K562 (cell line): ENCODE measurements around the gene AGA. TPM values are rescaled to one million over a fixed set of nuclear protein-coding genes. Genes with fewer than 3 reads are reported as not detected.

Experiments
- ATAC-seq: fragments of 200-7000 bp; cut with Tn5 transposase; 3 replicates; pipeline ENCODE4 v1.9.1; 2020; ENCODE audit warnings: moderate library complexity
- BruUV-seq: library from RNA; stranded (reverse); fragments of 400-500 nt; replicated peaks from 2 replicates; lab custom pipeline; 2021; lab: Mats Ljungman, UMichigan
- CTCF ChIA-PET: fragments of 300-600 bp; formaldehyde crosslinking; extraction: SDS; loops from one replicate; lab custom pipeline; 2021; ENCODE audit warnings: low intra/inter-chr PET ratio; lab: Yijun Ruan, JAX
- POLR2A ChIA-PET: fragments of 300-600, 350-650 bp; sonication (Branson Sonifier 250); formaldehyde crosslinking; extraction: SDS; loops from one replicate; lab custom pipeline; 2021; ENCODE audit warnings: antibody characterized with exemption, inconsistent platforms; lab: Yijun Ruan, JAX
- DNase-seq, 4 experiments: peaks; one replicate each; pipeline versions ENCODE4 v3.0.0 to v3.0.0-alpha.2; 2011 to 2018; ENCODE audit warnings: low spot score in 3 of 4, mixed read lengths in 3 of 4; ENCODE audit errors: extremely low read depth in 1 of 4
- FAIRE-seq: peaks from 2 replicates; lab custom pipeline; 2011; peaks lifted over from hg19 to GRCh38; lab: Jason Lieb, UNC
- H2AFZ ChIP-seq: 2 replicates; pipeline ENCODE4 v1.6.0; 2011; ENCODE audit warnings: low read depth, low read length, control low read depth, inconsistent platforms
- H3K27ac ChIP-seq: fragments of 200-600 bp; 3 replicates; pipeline ENCODE4 v1.8.0; 2011; ENCODE audit warnings: low read depth, mild to moderate bottlenecking, control low read depth, inconsistent platforms, low read length, moderate library complexity, mixed read lengths; ENCODE audit errors: extremely low read depth
- H3K27me3 ChIP-seq, 2 experiments: fragments of 300-600 bp in 1 of 2; 2 replicates in 1 of 2; 3 replicates in 1 of 2; pipeline versions ENCODE4 v1.6.0 to v1.8.0; 2011; ENCODE audit warnings: inconsistent platforms in 2 of 2, low read length in 2 of 2, mild to moderate bottlenecking in 1 of 2, mixed read lengths in 1 of 2, moderate library complexity in 1 of 2; ENCODE audit not compliant: control insufficient read depth in 2 of 2, insufficient read depth in 2 of 2
- H3K36me3 ChIP-seq: fragments of 300-600 bp; 3 replicates; pipeline ENCODE4 v1.8.0; 2011; ENCODE audit warnings: mild to moderate bottlenecking, low read length, inconsistent platforms; ENCODE audit not compliant: control insufficient read depth, insufficient read depth
- H3K4me1 ChIP-seq, 2 experiments: fragments of 200-600 bp in 1 of 2; replicated peaks in 1 of 2; 2 replicates in 1 of 2; 3 replicates in 1 of 2; pipeline versions ENCODE4 v1.5.1 to v1.8.0; 2011; ENCODE audit warnings: inconsistent platforms in 2 of 2, low read length in 2 of 2, mild to moderate bottlenecking in 1 of 2, mixed read lengths in 1 of 2, moderate library complexity in 1 of 2; ENCODE audit not compliant: control insufficient read depth in 2 of 2, insufficient read depth in 2 of 2
- H3K4me2 ChIP-seq: 2 replicates; pipeline ENCODE4 v1.6.1; 2011; ENCODE audit warnings: low read length, control low read depth, inconsistent platforms, mixed read lengths; ENCODE audit not compliant: insufficient read depth
- H3K4me3 ChIP-seq: fragments of 200-600 bp; sonication (generic), shearing (Covaris generic); 2 replicates; pipeline ENCODE4 v1.5.1; 2016; ENCODE audit warnings: control low read depth, inconsistent platforms
- H3K79me2 ChIP-seq: fragments of 200-600 bp; 3 replicates; pipeline ENCODE4 v1.8.0; 2011; ENCODE audit warnings: low read length, inconsistent platforms; ENCODE audit not compliant: control insufficient read depth, insufficient read depth
- H3K9ac ChIP-seq, 2 experiments: 2 replicates each; pipeline versions ENCODE4 v1.6.0 to v1.6.1; 2011; ENCODE audit warnings: low read depth in 2 of 2, low read length in 2 of 2, control low read depth in 1 of 2, inconsistent platforms in 1 of 2, mild to moderate bottlenecking in 1 of 2, mixed read lengths in 1 of 2; ENCODE audit not compliant: insufficient read depth in 1 of 2
- H3K9me1 ChIP-seq: one replicate; pipeline ENCODE4 v1.6.0; 2011; ENCODE audit warnings: inconsistent platforms, mild to moderate bottlenecking, low read length, moderate library complexity; ENCODE audit not compliant: control insufficient read depth, insufficient read depth
- H3K9me3 ChIP-seq: replicated peaks from 2 replicates; pipeline ENCODE4 v1.5.1; 2011; ENCODE audit warnings: low read depth, low read length, inconsistent platforms; ENCODE audit not compliant: control insufficient read depth, insufficient read depth
- H4K20me1 ChIP-seq: replicated peaks from 2 replicates; pipeline ENCODE4 v1.6.1; 2011; ENCODE audit warnings: low read length, inconsistent platforms, mixed read lengths; ENCODE audit not compliant: control insufficient read depth, insufficient read depth
- BACH1 ChIP-seq: fragments of 200-800 bp; sonication (Bioruptor generic); IDR thresholded peaks from 2 replicates; pipeline ENCODE4 v1.6.1; 2016; ENCODE audit warnings: missing genetic modification characterization, missing compliant biosample characterization
- CHD1 ChIP-seq: fragments of 200-600 bp; sonication (generic); IDR thresholded peaks from one replicate; pipeline ENCODE4 v1.6.1; 2012; ENCODE audit warnings: mild to moderate bottlenecking, moderate library complexity, low read length, inconsistent platforms
- ETV1 ChIP-seq: fragments of 450-650 bp; conservative IDR thresholded peaks from 2 replicates; pipeline ENCODE4 v1.6.1; 2016; ENCODE audit warnings: missing genetic modification characterization, control low read depth, low read depth, missing compliant biosample characterization
- KDM2B ChIP-seq: fragments of 250-450 bp; sonication (Bioruptor Pico); IDR thresholded peaks from 2 replicates; pipeline ENCODE4 v1.8.0; 2021; ENCODE audit warnings: mild to moderate bottlenecking, moderate library complexity
- OTX1 ChIP-seq: fragments of 450-650 bp; formaldehyde crosslinking; IDR thresholded peaks from 2 replicates; pipeline ENCODE4 v1.4.0; 2022; ENCODE audit warnings: mild to moderate bottlenecking
- RB1 ChIP-seq: fragments of 450-650 bp; IDR thresholded peaks from 2 replicates; pipeline ENCODE4 v1.6.1; 2017; ENCODE audit warnings: low read depth, mild to moderate bottlenecking
- ZFPM2 ChIP-seq: fragments of 250-450 bp; sonication (Bioruptor Pico); IDR thresholded peaks from 2 replicates; pipeline ENCODE4 v1.5.1; 2022; ENCODE audit warnings: mild to moderate bottlenecking
- ZNF184 ChIP-seq: sonication (generic); formaldehyde crosslinking; IDR thresholded peaks from 2 replicates; pipeline ENCODE4 v1.5.0; 2020; ENCODE audit warnings: missing genetic modification reagents
- ZNF224 ChIP-seq: sonication (generic); formaldehyde crosslinking; IDR thresholded peaks from 2 replicates; pipeline ENCODE4 v1.8.0; 2022; ENCODE audit warnings: mild to moderate bottlenecking, missing genetic modification reagents
- ZNF274 ChIP-seq: IDR thresholded peaks from 2 replicates; pipeline ENCODE4 v1.6.1; 2011; ENCODE audit warnings: low read depth, mild to moderate bottlenecking, low read length, moderate library complexity, borderline replicate concordance
- ZNF311 ChIP-seq: fragments of 250-450 bp; sonication (Bioruptor Pico); IDR thresholded peaks from 2 replicates; pipeline ENCODE4 v1.4.0; 2020; ENCODE audit warnings: mild to moderate bottlenecking, moderate library complexity
- ZNF511 ChIP-seq: sonication (generic); formaldehyde crosslinking; IDR thresholded peaks from 2 replicates; pipeline ENCODE4 v1.8.0; 2022; ENCODE audit warnings: mild to moderate bottlenecking, missing genetic modification reagents
- WGBS: fragments of 100-300 bp; shearing (Covaris generic); methylation state at CpG from one replicate; pipeline ENCODE4 v1.1.6; 2016; ENCODE audit warnings: low coverage, mixed read lengths; ENCODE audit not compliant: insufficient coverage; ENCODE audit errors: missing lambda C conversion rate; 5-methylcytosine and 5-hydroxymethylcytosine counted together
- in situ Hi-C: fragments of 300-500 bp; cut with MboI; formaldehyde crosslinking; loops from 4 replicates; pipeline ENCODE4 v1.15.0; 2018; ENCODE audit warnings: inconsistent platforms, mixed read lengths
- intact Hi-C: fragments of 100-400 bp; cut with micrococcal nuclease; formaldehyde crosslinking; loops from 2 replicates; pipeline ENCODE4 v1.14.2; 2022
- polyA plus RNA-seq, 8 experiments: library from polyadenylated mRNA; depleted of rRNA in 4 of 8; stranded (reverse) in 5 of 8; unstranded in 3 of 8; fragments of >200 nt; fragmentation: Nextera tagmentation in 2 of 8; fragmentation: Illumina TruSeq in 1 of 8; extraction: Ambion mirVana in 2 of 8; extraction: Trizol in 1 of 8; gene quantifications; 2 replicates each; pipeline versions ENCODE4 v1.2.1 to v1.2.3, GENCODE V29; 2011 to 2014; ENCODE audit warnings: inconsistent platforms in 1 of 8, missing spikeins in 1 of 8
- total RNA-seq, 7 experiments: library from RNA; depleted of rRNA in 6 of 7; stranded (reverse); fragments of >200 nt in 6 of 7; fragmentation: Illumina TruSeq in 2 of 7; extraction: Trizol in 2 of 7; gene quantifications; 2 replicates each; pipeline versions ENCODE4 v1.2.1 to v1.2.3, GENCODE V29; 2011 to 2021; ENCODE audit warnings: low replicate concordance in 1 of 7
- TF ChIP-seq, protein P1 (sequence below): fragments of 450-650 bp; IDR thresholded peaks from 2 replicates; pipeline ENCODE4 v1.6.1; 2017; ENCODE audit warnings: mild to moderate bottlenecking, moderate library complexity

Gene AGA
- total and polyA plus RNA-seq, 9 of the 15 experiments (the other 6 are each of a cell fraction or from before 2014, with no cell fraction given), result 8.5 to 25.0 (median 12.6) TPM

- POLR2A ChIA-PET, result no interaction called here
- no peak overlapping the region for H2AFZ ChIP-seq
- TF ChIP-seq ZFPM2 (CRISPR knock-in tag) (no peak), OTX1 (CRISPR knock-in tag) (no peak), KDM2B (no peak), ETV1 (tag) (0 out of 2 replicates have a peak, but pooled peaks have one; percentile 20), BACH1 (tag) (no peak)
- WGBS, result 3% methylated on average over 4 of the region's 4 CpGs
- no peak for FAIRE-seq
- H3K9ac ChIP-seq, result no peak overlapping the region
- no peaks in the 10 kb centered on the region for H3K9me1 ChIP-seq
- intact Hi-C loops (no loop called here), in situ Hi-C loops (no loop called here)
- no peak for DNase-seq
- no peaks in the 10 kb centered on the region for H4K20me1 ChIP-seq
- no peak overlapping the region for H3K27ac ChIP-seq
- no TSS peak for BruUV-seq
- H3K9me3 ChIP-seq, result no peaks in the 10 kb centered on the region
- no peaks in the 10 kb centered on the region; a peak in 1 of 5 replicates for H3K4me1 ChIP-seq
- H3K79me2 ChIP-seq, result no peaks in the 10 kb centered on the region
- CTCF ChIA-PET, result no interaction called here
- no peak overlapping the region for H3K4me3 ChIP-seq
- ATAC-seq, result no peak
- H3K36me3 ChIP-seq, result no peaks in the 10 kb centered on the region
- no peaks in the 10 kb centered on the region for H3K27me3 ChIP-seq
- H3K4me2 ChIP-seq, result no peak overlapping the region
These were observed 36.8 kb upstream of the AGA start for GRCh38 chr4:177479063-177479462.

GRCh38 chr4:177478496-177478895 is 36.3 kb upstream of the AGA start:
- no peak for DNase-seq
- in situ Hi-C loops (no loop called here), intact Hi-C loops (no loop called here)
- H2AFZ ChIP-seq, result no peak overlapping the region
- TF ChIP-seq CHD1 (no peak), ETV1 (tag) (no peak), ZNF511 (CRISPR knock-in tag) (no peak), ZNF274 (no peak), ZNF224 (CRISPR knock-in tag) (no peak), ZNF184 (CRISPR knock-in tag) (no peak), ZNF311 (CRISPR knock-in tag) (no peak), RB1 (no peak)
- TF ChIP-seq, protein P1, sequence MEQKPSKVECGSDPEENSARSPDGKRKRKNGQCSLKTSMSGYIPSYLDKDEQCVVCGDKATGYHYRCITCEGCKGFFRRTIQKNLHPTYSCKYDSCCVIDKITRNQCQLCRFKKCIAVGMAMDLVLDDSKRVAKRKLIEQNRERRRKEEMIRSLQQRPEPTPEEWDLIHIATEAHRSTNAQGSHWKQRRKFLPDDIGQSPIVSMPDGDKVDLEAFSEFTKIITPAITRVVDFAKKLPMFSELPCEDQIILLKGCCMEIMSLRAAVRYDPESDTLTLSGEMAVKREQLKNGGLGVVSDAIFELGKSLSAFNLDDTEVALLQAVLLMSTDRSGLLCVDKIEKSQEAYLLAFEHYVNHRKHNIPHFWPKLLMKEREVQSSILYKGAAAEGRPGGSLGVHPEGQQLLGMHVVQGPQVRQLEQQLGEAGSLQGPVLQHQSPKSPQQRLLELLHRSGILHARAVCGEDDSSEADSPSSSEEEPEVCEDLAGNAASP, result no peak
- H3K9ac ChIP-seq, result no peak overlapping the region
- 0% methylated on average over 2 of the region's 2 CpGs for WGBS
- H4K20me1 ChIP-seq, result no peaks in the 10 kb centered on the region
- H3K9me3 ChIP-seq, result no peaks in the 10 kb centered on the region
- no peaks in the 10 kb centered on the region for H3K9me1 ChIP-seq
- POLR2A ChIA-PET, result no interaction called here
- CTCF ChIA-PET, result no interaction called here
- no peak overlapping the region for H3K27ac ChIP-seq
- H3K4me1 ChIP-seq, result no peaks in the 10 kb centered on the region; a peak in 1 of 5 replicates
- H3K27me3 ChIP-seq, result no peaks in the 10 kb centered on the region
- BruUV-seq, result no TSS peak
- no peak for FAIRE-seq
- no peaks in the 10 kb centered on the region for H3K79me2 ChIP-seq
- no peak overlapping the region for H3K4me3 ChIP-seq
- H3K4me2 ChIP-seq, result no peak overlapping the region
- ATAC-seq, result no peak
- H3K36me3 ChIP-seq, result no peaks in the 10 kb centered on the region
